ENCODE results near the gene PTGR2. TPM values are rescaled to one million over a fixed set of nuclear protein-coding genes. Genes with fewer than 3 reads are reported as not detected.

Gene PTGR2
- 10 to 100 TPM; 31.3 to 38.3 (median 32.1) TPM for total RNA-seq
- 33.3 TPM for polyA plus RNA-seq
- long read RNA-seq, donor 1, transcript PTGR2-205 (10 exons, 3,851 nt): major isoform, 39 of 62 reads
- long read RNA-seq, donor 1, transcript PTGR2-201 (10 exons, 2,559 nt): minor isoform, 7 of 62 reads
- long read RNA-seq, donor 1, partial matches to known transcripts: 4 of 62 reads
- long read RNA-seq, donor 1, other reads (novel, unspliced or antisense): 8 of 62 reads
- long read RNA-seq, donor 2, transcript PTGR2-205 (10 exons, 3,851 nt): major isoform, 11 of 26 reads
- long read RNA-seq, donor 2, transcript PTGR2-204 (10 exons, 2,543 nt): minor isoform, 6 of 26 reads
- long read RNA-seq, donor 2, transcript PTGR2-201 (10 exons, 2,559 nt): minor isoform, 5 of 26 reads
- long read RNA-seq, donor 2, partial matches to known transcripts: 3 of 26 reads
- long read RNA-seq, donor 2, other reads (novel, unspliced or antisense): 1 of 26 reads
- long read RNA-seq, donor 3, transcript PTGR2-201 (10 exons, 2,559 nt): minor isoform, 24 of 189 reads
- long read RNA-seq, donor 3, transcript PTGR2-204 (10 exons, 2,543 nt): major isoform, 65 of 189 reads
- long read RNA-seq, donor 3, transcript PTGR2-205 (10 exons, 3,851 nt): minor isoform, 64 of 189 reads
- long read RNA-seq, donor 3, partial matches to known transcripts: 13 of 189 reads
- long read RNA-seq, donor 3, other reads (novel, unspliced or antisense): 23 of 189 reads
- long read RNA-seq, donor 4, transcript PTGR2-204 (10 exons, 2,543 nt): minor isoform, 8 of 28 reads
- long read RNA-seq, donor 4, transcript PTGR2-205 (10 exons, 3,851 nt): major isoform, 14 of 28 reads
- long read RNA-seq, donor 4, partial matches to known transcripts: 2 of 28 reads
- long read RNA-seq, donor 4, other reads (novel, unspliced or antisense): 1 of 28 reads

GRCh38 chr14:73851567-73852382 lies at the start of gene PTGR2:
TSS of gene PTGR2 (plus strand) at chr14:73851831. CDS start at chr14:73858863, 7,032 bp downstream.
- peak within 1 kb of the TSS; percentile 98 for H3K27ac ChIP-seq (ENCODE audit: low read length)
- no peaks in the 10 kb centered on the region for H3K4me1 ChIP-seq (ENCODE audit: control insufficient read depth, insufficient read depth, low read length)
- intact Hi-C loops (cut with DNase I): no loop called here
- H3K9me3 ChIP-seq (ENCODE audit: control insufficient read depth, low read length): no peaks in the 10 kb centered on the region
- DNase-seq: peak; percentile 97 to 99 (median 98)
- H3K27me3 ChIP-seq (ENCODE audit: control insufficient read depth, insufficient read depth): no peaks in the 10 kb centered on the region
- peak; percentile 98 to 99 for ATAC-seq
- WGBS: 1% methylated on average over 51 of the region's 51 CpGs
- H3K4me3 ChIP-seq (ENCODE audit: low read length): peak within 1 kb of the TSS; percentile 84

GRCh38 chr14:73802431-73803188 lies 49.0 kb upstream of the PTGR2 start:
- Histone ChIP-seq H3K9me3 (ENCODE audit: control insufficient read depth, low read length) (no peaks in the 10 kb centered on the region), H3K27ac (ENCODE audit: low read length) (no peak overlapping the region), H3K4me3 (ENCODE audit: low read length) (no peak overlapping the region), H3K4me1 (ENCODE audit: control insufficient read depth, insufficient read depth, low read length) (no peaks in the 10 kb centered on the region), H3K27me3 (ENCODE audit: control insufficient read depth, insufficient read depth) (no peaks in the 10 kb centered on the region)
- ATAC-seq (peak; percentile 66 to 78), DNase-seq (peak in 1 of 3 donors; percentile 51)
- 77% methylated on average over 10 of the region's 10 CpGs for WGBS
- intact Hi-C loops (cut with DNase I): no loop called here

GRCh38 chr14:73804636-73805035 lies 47.0 kb upstream of the PTGR2 start:
- no peak for DNase-seq
- intact Hi-C loops (cut with DNase I): no loop called here
- H3K27ac ChIP-seq (ENCODE audit: low read length): no peak overlapping the region
- WGBS: 91% methylated on average over 2 of the region's 2 CpGs
- no peak overlapping the region for H3K4me3 ChIP-seq (ENCODE audit: low read length)
- H3K27me3 ChIP-seq (ENCODE audit: control insufficient read depth, insufficient read depth): no peaks in the 10 kb centered on the region
- ATAC-seq: no peak
- H3K4me1 ChIP-seq (ENCODE audit: control insufficient read depth, insufficient read depth, low read length): no peaks in the 10 kb centered on the region
- H3K9me3 ChIP-seq (ENCODE audit: control insufficient read depth, low read length): no peaks in the 10 kb centered on the region

GRCh38 chr14:73807457-73807856 lies 44.2 kb upstream of the PTGR2 start:
- no peak overlapping the region for H3K27ac ChIP-seq (ENCODE audit: low read length)
- ATAC-seq: no peak
- intact Hi-C loops (cut with DNase I): no loop called here
- no peaks in the 10 kb centered on the region for H3K9me3 ChIP-seq (ENCODE audit: control insufficient read depth, low read length)
- H3K4me1 ChIP-seq (ENCODE audit: control insufficient read depth, insufficient read depth, low read length): no peaks in the 10 kb centered on the region
- no peak overlapping the region for H3K4me3 ChIP-seq (ENCODE audit: low read length)
- DNase-seq: no peak
- 100% methylated on average over 1 of the region's 1 CpG for WGBS
- H3K27me3 ChIP-seq (ENCODE audit: control insufficient read depth, insufficient read depth): no peaks in the 10 kb centered on the region

GRCh38 chr14:73809391-73809790 lies 42.2 kb upstream of the PTGR2 start:
- no peak overlapping the region for H3K4me3 ChIP-seq (ENCODE audit: low read length)
- WGBS: 75% methylated on average over 6 of the region's 6 CpGs
- H3K27me3 ChIP-seq (ENCODE audit: control insufficient read depth, insufficient read depth): no peaks in the 10 kb centered on the region
- intact Hi-C loops (cut with DNase I): no loop called here
- no peaks in the 10 kb centered on the region for H3K4me1 ChIP-seq (ENCODE audit: control insufficient read depth, insufficient read depth, low read length)
- no peak overlapping the region for H3K27ac ChIP-seq (ENCODE audit: low read length)
- ATAC-seq: no peak
- no peaks in the 10 kb centered on the region for H3K9me3 ChIP-seq (ENCODE audit: control insufficient read depth, low read length)
- DNase-seq: no peak

GRCh38 chr14:73810478-73811163 lies 41.0 kb upstream of the PTGR2 start:
- 89% methylated on average over 13 of the region's 13 CpGs for WGBS
- no peak for DNase-seq
- intact Hi-C loops (cut with DNase I): no loop called here

GRCh38 chr14:73811164-73811503 lies 40.5 kb upstream of the PTGR2 start:
- whole genome bisulfite sequencing: 87% methylated on average over 2 of the region's 2 CpGs
- no peaks in the 10 kb centered on the region for H3K27me3 ChIP-seq (ENCODE audit: control insufficient read depth, insufficient read depth)
- H3K27ac ChIP-seq (ENCODE audit: low read length): no peak overlapping the region
- ATAC-seq (no peak), DNase-seq (no peak)
- H3K4me1 ChIP-seq (ENCODE audit: control insufficient read depth, insufficient read depth, low read length): no peaks in the 10 kb centered on the region
- intact Hi-C loops (cut with DNase I): no loop called here
- no peaks in the 10 kb centered on the region for H3K9me3 ChIP-seq (ENCODE audit: control insufficient read depth, low read length)
- no peak overlapping the region for H3K4me3 ChIP-seq (ENCODE audit: low read length)

More at GRCh38 chr14:73810478-73811163, 41.0 kb upstream of the PTGR2 start:
- H3K9me3 ChIP-seq (ENCODE audit: control insufficient read depth, low read length): no peaks in the 10 kb centered on the region
- no peak overlapping the region for H3K4me3 ChIP-seq (ENCODE audit: low read length)
- no peaks in the 10 kb centered on the region for H3K27me3 ChIP-seq (ENCODE audit: control insufficient read depth, insufficient read depth)
- no peak overlapping the region for H3K27ac ChIP-seq (ENCODE audit: low read length)
- no peak for ATAC-seq
- H3K4me1 ChIP-seq (ENCODE audit: control insufficient read depth, insufficient read depth, low read length): no peaks in the 10 kb centered on the region

- Histone ChIP-seq H3K9me3 (ENCODE audit: control insufficient read depth, low read length) (no peaks in the 10 kb centered on the region), H3K27me3 (ENCODE audit: control insufficient read depth, insufficient read depth) (no peaks in the 10 kb centered on the region), H3K4me1 (ENCODE audit: control insufficient read depth, insufficient read depth, low read length) (no peaks in the 10 kb centered on the region), H3K27ac (ENCODE audit: low read length) (no peak overlapping the region), H3K4me3 (ENCODE audit: low read length) (no peak overlapping the region)
- DNase-seq (no peak), ATAC-seq (no peak)
- intact Hi-C loops (cut with DNase I): no loop called here
- WGBS: 64% methylated on average over 4 of the region's 4 CpGs
These were observed 37.5 kb upstream of the PTGR2 start for GRCh38 chr14:73814153-73814552.

- Histone ChIP-seq H3K27ac (ENCODE audit: low read length) (no peak overlapping the region), H3K4me3 (ENCODE audit: low read length) (no peak overlapping the region), H3K9me3 (ENCODE audit: control insufficient read depth, low read length) (no peaks in the 10 kb centered on the region), H3K4me1 (ENCODE audit: control insufficient read depth, insufficient read depth, low read length) (no peaks in the 10 kb centered on the region), H3K27me3 (ENCODE audit: control insufficient read depth, insufficient read depth) (no peaks in the 10 kb centered on the region)
- no peak for DNase-seq
- no peak for ATAC-seq
- 89% methylated on average over 5 of the region's 5 CpGs for WGBS
- intact Hi-C loops (cut with DNase I): no loop called here
These were observed 35.8 kb upstream of the PTGR2 start for GRCh38 chr14:73815849-73816248.

GRCh38 chr14:73816393-73816816 lies 35.2 kb upstream of the PTGR2 start:
- no peak overlapping the region for H3K27ac ChIP-seq (ENCODE audit: low read length)

More at GRCh38 chr14:73816393-73816816, 35.2 kb upstream of the PTGR2 start:
- intact Hi-C loops (cut with DNase I): no loop called here
- no peaks in the 10 kb centered on the region for H3K4me1 ChIP-seq (ENCODE audit: control insufficient read depth, insufficient read depth, low read length)
- H3K27me3 ChIP-seq (ENCODE audit: control insufficient read depth, insufficient read depth): no peaks in the 10 kb centered on the region
- no peak for DNase-seq
- H3K4me3 ChIP-seq (ENCODE audit: low read length): no peak overlapping the region
- WGBS: 50% methylated on average over 4 of the region's 4 CpGs
- no peaks in the 10 kb centered on the region for H3K9me3 ChIP-seq (ENCODE audit: control insufficient read depth, low read length)
- peak in 1 of 2 donors; percentile 37 for ATAC-seq
